Body of pancreas (tissue), 4 donors: ENCODE results near the gene RASA3. TPM values are rescaled to one million over a fixed set of nuclear protein-coding genes. Genes with fewer than 3 reads are reported as not detected.

Experiments used
- ATAC-seq: fragments of 150-250 bp; one replicate; pipeline ENCODE4 v1.9.1; 2016
- DNase-seq, 4 donors: peaks; one replicate each; pipeline ENCODE4 v3.0.0-alpha.2; 2019
- H3K27ac ChIP-seq, 4 donors: fragments of 200-600 bp; sonication (generic); 1 replicate in 3 of 4; 2 replicates in 1 of 4; pipeline versions ENCODE4 v1.5.1 to v1.6.1; 2016 to 2019; ENCODE audit warnings: mild to moderate bottlenecking in 1 of 4, mixed read lengths in 1 of 4, moderate library complexity in 1 of 4
- H3K27me3 ChIP-seq, 2 donors: fragments of 200-600 bp; sonication (generic); one replicate each; pipeline ENCODE4 v1.6.0; 2016; ENCODE audit warnings: mild to moderate bottlenecking in 1 of 2
- H3K36me3 ChIP-seq, 2 donors: fragments of 200-600 bp; sonication (generic); replicated peaks in 1 of 2; 2 replicates each; pipeline ENCODE4 v1.5.1; 2016; ENCODE audit warnings: low read depth in 2 of 2; ENCODE audit not compliant: insufficient read depth in 1 of 2
- H3K4me1 ChIP-seq: fragments of 200-600 bp; sonication (generic); one replicate; pipeline ENCODE4 v1.6.0; 2016
- H3K4me3 ChIP-seq, 2 donors: fragments of 200-600 bp; sonication (generic); 1 replicate in 1 of 2; 2 replicates in 1 of 2; pipeline ENCODE4 v1.5.1; 2016 to 2019
- H3K9me3 ChIP-seq, 3 donors: fragments of 200-600 bp; sonication (generic); 1 replicate in 2 of 3; 2 replicates in 1 of 3; pipeline ENCODE4 v1.5.1; 2016
- POLR2A ChIP-seq, 3 donors: fragments of 450-650 bp; IDR thresholded peaks; one replicate each; pipeline ENCODE4 v1.6.1; 2016; ENCODE audit warnings: antibody characterized with exemption in 3 of 3, mild to moderate bottlenecking in 2 of 3
- WGBS, 2 donors: methylation state at CpG; one replicate each; pipeline ENCODE4 v1.1.5; 2017; 5-methylcytosine and 5-hydroxymethylcytosine counted together
- intact Hi-C: fragments of 100-400 bp; cut with DNase I; formaldehyde crosslinking; loops from one replicate; pipeline ENCODE4 v1.15.1; 2023
- total RNA-seq, 2 donors: library from RNA; depleted of rRNA; stranded (reverse); fragments of >200 nt; gene quantifications; one replicate each; pipeline ENCODE4 v1.1.0, GENCODE V29; 2016
- TF ChIP-seq, protein P1 (sequence below), 7 experiments: fragments of 450-650 bp in 4 of 7; fragments of 200-600 bp in 3 of 7; sonication (generic) in 3 of 7; IDR thresholded peaks; one replicate each; pipeline ENCODE4 v1.5.1; 2016 to 2019; ENCODE audit warnings: antibody characterized with exemption in 7 of 7

RASA3 gene
- total RNA-seq, 2 donors from 2014 or later, result 10.2 to 19.2 TPM

DNA sequence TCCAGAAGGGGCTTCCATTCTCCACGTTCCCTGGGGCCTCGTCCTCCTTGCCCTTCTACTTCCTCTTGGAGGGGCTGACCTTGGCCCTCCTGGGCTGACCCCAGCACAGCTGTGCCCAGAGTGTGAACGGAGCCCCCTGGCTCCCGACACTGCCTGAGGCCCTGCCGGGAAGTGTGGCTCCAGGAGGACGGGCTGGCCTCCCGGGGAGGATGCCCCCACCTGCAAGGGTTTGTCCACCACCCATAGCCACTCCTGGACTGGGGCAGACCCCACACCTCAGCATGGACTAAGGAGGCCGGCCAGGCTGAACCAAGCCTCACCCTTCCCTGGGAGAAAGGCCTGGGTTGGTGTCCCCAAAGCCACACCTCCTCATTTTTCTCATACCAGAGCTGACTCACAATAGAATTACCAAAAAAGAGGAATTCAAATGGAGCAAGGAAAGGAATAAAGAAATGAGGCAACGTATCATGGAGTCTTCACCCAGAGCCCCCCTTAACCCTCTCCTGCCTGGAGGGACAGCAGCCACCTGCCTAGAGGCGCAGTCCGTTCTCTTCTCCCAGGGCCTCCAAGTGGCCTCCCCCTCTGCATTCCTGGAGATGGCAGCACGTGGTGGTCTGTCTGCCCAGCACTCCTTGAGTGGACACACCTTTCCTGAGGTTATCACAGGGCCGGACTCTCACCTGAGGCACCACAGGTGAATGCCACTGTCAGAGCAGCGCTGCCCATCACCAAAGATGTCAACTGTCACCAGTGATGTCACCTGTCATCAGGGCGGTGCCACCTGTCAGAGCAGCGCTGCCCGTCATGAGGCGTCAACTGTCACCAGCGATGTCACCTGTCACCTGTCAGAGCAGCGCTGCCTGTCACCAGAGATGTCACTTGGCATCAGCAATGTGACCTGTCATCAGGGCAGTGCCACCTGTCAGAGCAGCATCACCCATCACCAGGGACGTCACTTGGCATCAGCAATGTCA, 155.4 kb downstream of the RASA3 start:
- H3K36me3 ChIP-seq, result no peaks in the 10 kb centered on the region
- TF ChIP-seq POLR2A (IDR thresholded peaks at IDR 0.05), result no peak
- TF ChIP-seq, protein P1, sequence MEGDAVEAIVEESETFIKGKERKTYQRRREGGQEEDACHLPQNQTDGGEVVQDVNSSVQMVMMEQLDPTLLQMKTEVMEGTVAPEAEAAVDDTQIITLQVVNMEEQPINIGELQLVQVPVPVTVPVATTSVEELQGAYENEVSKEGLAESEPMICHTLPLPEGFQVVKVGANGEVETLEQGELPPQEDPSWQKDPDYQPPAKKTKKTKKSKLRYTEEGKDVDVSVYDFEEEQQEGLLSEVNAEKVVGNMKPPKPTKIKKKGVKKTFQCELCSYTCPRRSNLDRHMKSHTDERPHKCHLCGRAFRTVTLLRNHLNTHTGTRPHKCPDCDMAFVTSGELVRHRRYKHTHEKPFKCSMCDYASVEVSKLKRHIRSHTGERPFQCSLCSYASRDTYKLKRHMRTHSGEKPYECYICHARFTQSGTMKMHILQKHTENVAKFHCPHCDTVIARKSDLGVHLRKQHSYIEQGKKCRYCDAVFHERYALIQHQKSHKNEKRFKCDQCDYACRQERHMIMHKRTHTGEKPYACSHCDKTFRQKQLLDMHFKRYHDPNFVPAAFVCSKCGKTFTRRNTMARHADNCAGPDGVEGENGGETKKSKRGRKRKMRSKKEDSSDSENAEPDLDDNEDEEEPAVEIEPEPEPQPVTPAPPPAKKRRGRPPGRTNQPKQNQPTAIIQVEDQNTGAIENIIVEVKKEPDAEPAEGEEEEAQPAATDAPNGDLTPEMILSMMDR (IDR thresholded peaks at IDR 0.05), result no peak
- no peaks in the 10 kb centered on the region for H3K9me3 ChIP-seq
- peak; percentile 50 for ATAC-seq
- H3K27me3 ChIP-seq, result no peaks in the 10 kb centered on the region
- H3K4me1 ChIP-seq, result peaks cover 23% of the 10 kb centered on the region
- peak in 1 of 4 donors; percentile 47 for DNase-seq
- WGBS, 2 donors, result 82 to 84% methylated on average over 14 to 20 of the region's 21 CpGs
- no peak overlapping the region for H3K4me3 ChIP-seq
- intact Hi-C loops, result no loop called here
- peak overlapping the region in 1 of 4 donors; percentile 10 for H3K27ac ChIP-seq

DNA sequence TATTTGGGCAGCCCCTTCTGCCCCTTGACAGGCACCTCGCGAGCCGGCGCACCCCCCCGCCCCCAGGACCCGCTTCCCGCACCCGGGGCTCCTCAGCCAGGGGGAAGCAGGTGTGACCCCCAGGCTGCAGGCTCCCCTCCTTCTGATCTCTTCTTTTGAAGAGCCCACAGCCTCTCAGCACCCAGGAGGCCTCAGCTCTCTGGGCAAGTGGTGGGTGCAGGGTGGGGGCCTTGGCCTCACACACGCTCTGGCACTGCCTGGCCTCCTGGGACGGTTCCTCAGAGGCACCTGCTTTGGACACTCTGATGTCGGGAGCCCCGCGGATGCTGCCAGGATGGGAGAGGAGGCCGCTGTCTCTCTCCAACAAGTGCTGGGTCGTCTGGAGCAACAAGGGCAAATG, 157.0 kb downstream of the RASA3 start:
- TF ChIP-seq POLR2A (IDR thresholded peaks at IDR 0.05), result no peak
- TF ChIP-seq, protein P1 (IDR thresholded peaks at IDR 0.05), result no peak
- Histone ChIP-seq H3K36me3 (no peaks in the 10 kb centered on the region), H3K27me3 (no peaks in the 10 kb centered on the region), H3K4me3 (no peak overlapping the region), H3K9me3 (no peaks in the 10 kb centered on the region), H3K27ac (no peak overlapping the region), H3K4me1 (peaks cover 28% of the 10 kb centered on the region)
- ATAC-seq, result no peak
- WGBS, 2 donors, result 91 to 95% methylated on average over 10 to 15 of the region's 15 CpGs
- intact Hi-C loops, result no loop called here
- DNase-seq, result peak in 1 of 4 donors; percentile 7

DNA sequence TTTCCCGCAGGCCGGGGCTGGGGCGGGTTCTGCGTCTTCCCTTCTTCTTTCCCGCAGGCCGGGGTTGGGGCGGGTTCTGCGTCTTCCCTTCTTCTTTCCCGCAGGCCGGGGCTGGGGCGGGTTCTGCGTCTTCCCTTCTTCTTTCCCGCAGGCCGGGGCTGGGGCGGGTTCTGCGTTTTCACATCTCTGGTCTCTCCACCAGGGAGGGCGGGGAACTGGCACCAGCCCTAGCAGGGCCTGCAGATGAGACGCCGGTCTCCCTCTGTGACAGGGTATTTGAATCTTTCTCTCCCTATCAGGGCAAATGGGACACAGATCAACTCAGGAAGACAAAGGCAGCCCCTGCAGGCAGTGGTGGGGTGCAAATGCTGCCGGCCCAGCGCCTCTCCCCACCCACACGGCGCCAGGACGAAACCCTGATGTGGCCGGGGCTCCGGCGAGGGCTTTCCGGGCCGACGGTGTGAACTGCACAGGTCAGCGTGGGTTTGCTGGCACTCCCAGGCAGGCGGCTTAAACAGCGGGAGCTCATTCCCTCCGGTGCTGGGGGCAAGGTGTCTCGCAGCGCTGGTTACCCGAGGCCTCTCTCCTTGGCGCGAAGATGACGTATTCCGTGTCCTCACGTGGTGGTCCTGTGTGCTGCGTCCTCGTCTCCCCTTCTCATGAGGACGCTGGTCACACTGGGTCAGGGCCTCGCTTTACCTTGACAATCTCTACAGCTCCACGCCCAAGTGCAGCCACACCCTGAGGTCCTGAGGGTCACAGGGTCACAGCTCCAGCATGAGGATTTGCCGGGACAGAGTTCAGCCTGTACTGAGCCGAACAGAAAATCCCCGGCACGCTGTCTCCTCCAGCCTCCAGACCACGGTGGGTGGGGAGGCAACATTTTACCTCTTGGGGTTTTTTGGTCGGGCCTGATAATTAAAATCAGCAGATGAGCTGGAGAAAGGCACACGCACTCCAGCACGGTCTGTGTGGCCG, 157.8 kb downstream of the RASA3 start:
- Histone ChIP-seq H3K36me3 (no peaks in the 10 kb centered on the region), H3K4me3 (no peak overlapping the region), H3K9me3 (no peaks in the 10 kb centered on the region), H3K27me3 (no peaks in the 10 kb centered on the region), H3K4me1 (peaks cover 34% of the 10 kb centered on the region), H3K27ac (no peak overlapping the region)
- ATAC-seq (no peak), DNase-seq (peak in 1 of 4 donors; percentile 10)
- WGBS, 2 donors, result 92 to 94% methylated on average over 36 to 44 of the region's 56 CpGs
- intact Hi-C loops, result no loop called here
- TF ChIP-seq, protein P1 (IDR thresholded peaks at IDR 0.05), result no peak
- no peak for TF ChIP-seq POLR2A (IDR thresholded peaks at IDR 0.05)

DNA sequence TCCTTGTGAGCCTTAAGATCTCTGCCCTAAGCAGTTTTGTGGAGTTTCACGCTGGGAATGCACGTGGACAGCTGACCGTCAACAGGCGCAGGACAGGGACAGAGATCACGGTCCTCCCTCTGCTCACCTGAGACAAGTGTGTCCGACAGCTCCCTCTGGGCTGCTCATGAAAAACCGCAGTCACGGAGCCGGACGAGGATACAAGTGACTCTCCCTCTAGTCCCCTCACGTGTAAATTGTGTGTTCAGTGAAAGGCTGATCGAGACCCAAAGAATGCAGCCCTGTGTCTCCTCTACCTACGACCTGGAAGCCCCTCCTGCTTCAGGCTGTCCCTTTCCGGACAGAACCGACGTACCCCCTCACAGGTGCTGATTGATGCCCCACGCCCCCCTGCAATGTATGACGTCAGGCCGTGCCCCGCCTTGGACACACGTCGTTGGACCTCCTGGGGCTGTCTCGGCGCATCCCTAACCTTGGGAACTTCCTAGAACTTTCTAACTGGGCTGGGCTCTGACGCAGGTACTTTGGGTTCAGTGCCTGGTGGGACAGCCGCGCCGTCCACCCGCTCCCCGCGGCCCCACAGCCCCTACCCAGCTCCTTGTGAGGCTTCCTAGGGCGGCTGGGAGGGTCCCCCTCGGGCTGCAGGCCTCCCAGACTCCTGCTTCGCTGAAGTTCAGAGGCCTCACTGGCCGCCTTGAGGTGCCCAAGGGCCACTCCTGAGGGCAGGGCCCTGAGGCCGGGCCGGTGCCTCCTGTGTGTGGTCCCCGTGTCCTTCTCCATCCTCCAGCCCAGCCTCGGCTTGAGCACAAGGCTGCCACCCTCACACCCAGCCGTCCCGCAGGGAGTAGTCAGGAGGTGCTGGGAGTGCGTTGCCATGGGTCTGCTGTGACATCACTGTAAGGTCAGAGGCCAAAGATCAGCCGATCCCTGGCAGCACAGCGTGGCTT, 158.9 kb downstream of the RASA3 start, which contains the start of gene C13orf46:
Gene C13orf46, minus strand, starts transcription at position 859 of the 947 bp plus-strand sequence. Its CDS starts 79 bp downstream, at position 780.
- TF ChIP-seq POLR2A (IDR thresholded peaks at IDR 0.05), result no peak
- TF ChIP-seq, protein P1 (IDR thresholded peaks at IDR 0.05), result no peak
- Histone ChIP-seq H3K9me3 (no peaks in the 10 kb centered on the region), H3K4me1 (peaks cover 45% of the 10 kb centered on the region), H3K4me3 (no peak within 1 kb of the TSS), H3K36me3 (no peaks in the 10 kb centered on the region), H3K27me3 (no peaks in the 10 kb centered on the region), H3K27ac (peak within 1 kb of the TSS; percentile 97 to 100 (median 98))
- DNase-seq (peak in 1 of 4 donors; percentile 10), ATAC-seq (no peak)
- WGBS, 2 donors, result 89 to 95% methylated on average over 19 to 37 of the region's 44 CpGs
- intact Hi-C loops, result no loop called here
